GM12878 (cell line): ENCODE data around the gene SMURF1. TPM values are rescaled to one million over a fixed set of nuclear protein-coding genes. Genes with fewer than 3 reads are reported as not detected.

ENCODE experiments used
- BCL11A ChIP-seq: IDR thresholded peaks from 2 replicates; pipeline ENCODE4 v1.6.1; 2011; ENCODE audit warnings: low read depth, low read length
- CUX1 ChIP-seq: IDR thresholded peaks from 2 replicates; pipeline ENCODE4 v1.6.1; 2012; ENCODE audit warnings: improper control_type of control experiment, low read depth, low read length; ENCODE audit not compliant: insufficient replicate concordance
- FOS ChIP-seq: IDR thresholded peaks from 3 replicates; pipeline ENCODE4 v1.6.1; 2011; ENCODE audit warnings: borderline replicate concordance; ENCODE audit not compliant: insufficient read length; ENCODE audit errors: extremely low read depth
- FOXK2 ChIP-seq: fragments of 450-650 bp; IDR thresholded peaks from 2 replicates; pipeline ENCODE4 v1.6.1; 2017; ENCODE audit warnings: mild to moderate bottlenecking, moderate library complexity
- IRF3 ChIP-seq: fragments of 450-650 bp; IDR thresholded peaks from 2 replicates; pipeline ENCODE4 v1.6.1; 2014; ENCODE audit warnings: mild to moderate bottlenecking
- MAX ChIP-seq: IDR thresholded peaks from 2 replicates; pipeline ENCODE4 v1.6.1; 2012; ENCODE audit warnings: low read depth, low read length, improper control_type of control experiment
- MLLT1 ChIP-seq: fragments of 450-650 bp; IDR thresholded peaks from 2 replicates; pipeline ENCODE4 v1.6.1; 2016; ENCODE audit warnings: mild to moderate bottlenecking
- PKNOX1 ChIP-seq: fragments of 450-650 bp; IDR thresholded peaks from 2 replicates; pipeline ENCODE4 v1.6.1; 2016; ENCODE audit warnings: mild to moderate bottlenecking
- USF1 ChIP-seq: IDR thresholded peaks from 2 replicates; pipeline ENCODE4 v1.6.1; 2011; ENCODE audit warnings: borderline replicate concordance, low read depth, mild to moderate bottlenecking, moderate library complexity, mixed read lengths, low read length; ENCODE audit not compliant: insufficient read depth; ENCODE audit errors: extremely low read length
- ZNF687 ChIP-seq: fragments of 450-650 bp; IDR thresholded peaks from 2 replicates; pipeline ENCODE4 v1.6.1; 2017; ENCODE audit warnings: mild to moderate bottlenecking, moderate library complexity
- polyA plus RNA-seq, 11 experiments: library from polyadenylated mRNA; depleted of rRNA in 4 of 11; unstranded in 6 of 11; stranded (reverse) in 5 of 11; fragments of >200 nt; fragmentation: Nextera tagmentation in 4 of 11; fragmentation: Illumina TruSeq in 1 of 11; extraction: Ambion mirVana in 4 of 11; extraction: Trizol in 1 of 11; gene quantifications; 1 replicate in 1 of 11; 2 replicates in 10 of 11; pipeline versions ENCODE4 v1.2.1 to v1.2.3, GENCODE V29; 2011 to 2016; ENCODE audit warnings: inconsistent platforms in 2 of 11, missing spikeins in 2 of 11, low read depth in 1 of 11
- total RNA-seq, 4 experiments: library from RNA; depleted of rRNA in 3 of 4; stranded (reverse); fragments of >200 nt in 3 of 4; fragmentation: Illumina TruSeq in 1 of 4; extraction: Trizol in 1 of 4; gene quantifications; 2 replicates each; pipeline versions ENCODE4 v1.2.1 to v1.2.3, GENCODE V29; 2013 to 2021

The SMURF1 gene
- total and polyA plus RNA-seq, 10 of the 15 experiments (the other 5 are each of a cell fraction or from before 2014, with no cell fraction given) = 0.76 to 14.0 (median 7.9) TPM

GRCh38 chr7:98996150-98996552 lies 147.8 kb downstream of the SMURF1 start (continued):
- TF ChIP-seq USF1 = no peak
- no peak for TF ChIP-seq FOS
- no peak for TF ChIP-seq MAX
- TF ChIP-seq CUX1 = peak; percentile 47
- TF ChIP-seq MLLT1 = 0 out of 2 replicates have a peak, but pooled peaks have one; percentile 60
- TF ChIP-seq FOXK2 = no peak
- TF ChIP-seq IRF3 = no peak
- 0 out of 2 replicates have a peak, but pooled peaks have one; percentile 32 for TF ChIP-seq BCL11A
- peak; percentile 94 for TF ChIP-seq PKNOX1
- TF ChIP-seq ZNF687 = peak; percentile 40; the same call in 1 of the 2 replicates
